ENCODE measurements around the gene TMEM220.
"Not testable (repeated sequence)": the region's sequence is repeated elsewhere in the genome, so short reads cannot be mapped to it uniquely, and the experiment has no call there.

The TMEM220 gene

GRCh38 chr17:10735251-10735650 is 5.4 kb upstream of the TMEM220 start:
- DNase-seq (ENCODE audit: low spot score), result no peak
- no peak for TF ChIP-seq CTCF (IDR thresholded peaks at IDR 0.05; ENCODE audit: extremely low read depth, insufficient read depth, missing control alignments)
- in situ Hi-C loops (cut with MboI; ENCODE audit: low pct_unique_long_range_greater_than_20kb, low sequenced_read_pairs, unreplicated experiment), result no loop called here

GRCh38 chr17:10733666-10734065 is 3.8 kb upstream of the TMEM220 start:
- no peak for TF ChIP-seq CTCF (IDR thresholded peaks at IDR 0.05; ENCODE audit: extremely low read depth, insufficient read depth, missing control alignments)
- DNase-seq (ENCODE audit: low spot score), result no peak
- in situ Hi-C loops (cut with MboI; ENCODE audit: low pct_unique_long_range_greater_than_20kb, low sequenced_read_pairs, unreplicated experiment), result no loop called here

GRCh38 chr17:10732121-10732520 is 2.3 kb upstream of the TMEM220 start:
- DNase-seq (ENCODE audit: low spot score); in situ Hi-C loops (cut with MboI; ENCODE audit: low pct_unique_long_range_greater_than_20kb, low sequenced_read_pairs, unreplicated experiment): not testable (repeated sequence)

- DNase-seq (ENCODE audit: low spot score), result no peak
- no peak for TF ChIP-seq CTCF (IDR thresholded peaks at IDR 0.05; ENCODE audit: extremely low read depth, insufficient read depth, missing control alignments)
- in situ Hi-C loops (cut with MboI; ENCODE audit: low pct_unique_long_range_greater_than_20kb, low sequenced_read_pairs, unreplicated experiment), result no loop called here
Observed at GRCh38 chr17:10731408-10731879, 1.6 kb upstream of the TMEM220 start.

GRCh38 chr17:10730247-10730646 is 424 bp upstream of the TMEM220 start:
- DNase-seq (ENCODE audit: low spot score), result not testable (repeated sequence)

GRCh38 chr17:10728331-10728892 is 1.4 kb downstream of the TMEM220 start:
- TF ChIP-seq CTCF (IDR thresholded peaks at IDR 0.05; ENCODE audit: extremely low read depth, insufficient read depth, missing control alignments), result no peak
- DNase-seq (ENCODE audit: low spot score), result no peak
- in situ Hi-C loops (cut with MboI; ENCODE audit: low pct_unique_long_range_greater_than_20kb, low sequenced_read_pairs, unreplicated experiment), result no loop called here

More at GRCh38 chr17:10730247-10730646, 424 bp upstream of the TMEM220 start:
- in situ Hi-C loops (cut with MboI; ENCODE audit: low pct_unique_long_range_greater_than_20kb, low sequenced_read_pairs, unreplicated experiment), result not testable (repeated sequence)

GRCh38 chr17:10727192-10727591 is 2.6 kb downstream of the TMEM220 start:
- in situ Hi-C loops (cut with MboI; ENCODE audit: low pct_unique_long_range_greater_than_20kb, low sequenced_read_pairs, unreplicated experiment), result no loop called here
- no peak for DNase-seq (ENCODE audit: low spot score)
- TF ChIP-seq CTCF (IDR thresholded peaks at IDR 0.05; ENCODE audit: extremely low read depth, insufficient read depth, missing control alignments), result no peak

- TF ChIP-seq CTCF (IDR thresholded peaks at IDR 0.05; ENCODE audit: extremely low read depth, insufficient read depth, missing control alignments), result no peak
- DNase-seq (ENCODE audit: low spot score), result no peak
- in situ Hi-C loops (cut with MboI; ENCODE audit: low pct_unique_long_range_greater_than_20kb, low sequenced_read_pairs, unreplicated experiment), result no loop called here
Observed at GRCh38 chr17:10726196-10726595, 3.6 kb downstream of the TMEM220 start.

All from GM13977 (cell line).